ENCODE data around the gene DIPK1B. TPM values are rescaled to one million over a fixed set of nuclear protein-coding genes. Genes with fewer than 3 reads are reported as not detected.

The DIPK1B gene
- polyA plus RNA-seq, 3 donors, result 0.10 TPM; not detected in 2

DNA sequence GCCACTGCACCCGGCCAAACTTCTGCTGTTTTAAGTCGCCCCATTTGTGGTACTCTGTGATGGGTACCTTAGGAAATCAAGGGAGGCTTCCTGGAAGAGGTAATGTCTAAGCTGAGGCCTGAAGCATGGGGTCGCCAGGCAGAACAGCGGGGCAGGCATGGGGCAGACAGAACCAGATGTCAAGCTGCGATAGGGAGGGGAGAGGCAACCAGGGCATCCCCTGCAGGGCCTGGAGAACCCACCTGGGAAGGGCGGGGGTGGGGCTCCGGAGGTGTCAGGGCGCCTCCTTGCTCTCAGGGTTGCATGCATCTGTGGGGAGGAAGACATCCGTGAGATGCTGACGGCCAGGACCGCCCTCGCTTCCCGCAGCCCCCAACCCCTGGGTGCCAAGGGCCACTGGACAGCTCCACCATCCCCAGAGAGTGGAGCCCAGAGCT, 49.2 kb downstream of the DIPK1B start:
- intact Hi-C loops (cut with micrococcal nuclease), result no loop called here
- Mint-ChIP-seq H3K9me3 (peaks cover 0 to 5% (median 3%) of the 10 kb centered on the region in 7 donors), H3K27me3 (ENCODE audit: low read depth in 3 of 3) (peaks cover 3 to 13% (median 8%) of the 10 kb centered on the region in 3 donors), H3K4me3 (no peak overlapping the region), H3K36me3 (no peaks in the 10 kb centered on the region), H3K27ac (no peak overlapping the region), H3K4me1 (peaks cover 9% of the 10 kb centered on the region)
- Histone ChIP-seq H3K4me2 (replicated peaks; ENCODE audit: extremely low read depth, low read length, poor library complexity, severe bottlenecking) (no peak overlapping the region), H3K79me2 (ENCODE audit: insufficient read depth, low read length) (no peaks in the 10 kb centered on the region), H3K4me3 (replicated peaks in 1 of 3; ENCODE audit: low read depth in 2 of 3, low read length in 3 of 3) (no peak overlapping the region), H3K4me1 (ENCODE audit: control insufficient read depth in 1 of 2, insufficient read depth in 2 of 2, low read length in 2 of 2) (no peaks in the 10 kb centered on the region), H3K9ac (ENCODE audit: insufficient read depth, low read length, poor library complexity, severe bottlenecking) (no peak overlapping the region), H4K20me1 (ENCODE audit: insufficient read depth, low read length) (no peaks in the 10 kb centered on the region), H3K27ac (ENCODE audit: low read depth in 1 of 2, low read length in 2 of 2) (no peak overlapping the region), H3K27me3 (ENCODE audit: control insufficient read depth in 2 of 2, insufficient read depth in 2 of 2, low read length in 2 of 2) (no peaks in the 10 kb centered on the region), H3K9me3 (replicated peaks in 1 of 2; ENCODE audit: control insufficient read depth in 1 of 2, insufficient read depth in 1 of 2, low read length in 2 of 2) (peaks cover 0 to under 1% of the 10 kb centered on the region in 2 donors), H3K36me3 (replicated peaks in 1 of 2; ENCODE audit: control insufficient read depth in 1 of 2, insufficient read depth in 2 of 2, low read length in 2 of 2) (no peaks in the 10 kb centered on the region), H2AFZ (ENCODE audit: insufficient read depth, low read depth, low read length, poor library complexity, severe bottlenecking) (no peak overlapping the region)
- TF ChIP-seq, protein P1, sequence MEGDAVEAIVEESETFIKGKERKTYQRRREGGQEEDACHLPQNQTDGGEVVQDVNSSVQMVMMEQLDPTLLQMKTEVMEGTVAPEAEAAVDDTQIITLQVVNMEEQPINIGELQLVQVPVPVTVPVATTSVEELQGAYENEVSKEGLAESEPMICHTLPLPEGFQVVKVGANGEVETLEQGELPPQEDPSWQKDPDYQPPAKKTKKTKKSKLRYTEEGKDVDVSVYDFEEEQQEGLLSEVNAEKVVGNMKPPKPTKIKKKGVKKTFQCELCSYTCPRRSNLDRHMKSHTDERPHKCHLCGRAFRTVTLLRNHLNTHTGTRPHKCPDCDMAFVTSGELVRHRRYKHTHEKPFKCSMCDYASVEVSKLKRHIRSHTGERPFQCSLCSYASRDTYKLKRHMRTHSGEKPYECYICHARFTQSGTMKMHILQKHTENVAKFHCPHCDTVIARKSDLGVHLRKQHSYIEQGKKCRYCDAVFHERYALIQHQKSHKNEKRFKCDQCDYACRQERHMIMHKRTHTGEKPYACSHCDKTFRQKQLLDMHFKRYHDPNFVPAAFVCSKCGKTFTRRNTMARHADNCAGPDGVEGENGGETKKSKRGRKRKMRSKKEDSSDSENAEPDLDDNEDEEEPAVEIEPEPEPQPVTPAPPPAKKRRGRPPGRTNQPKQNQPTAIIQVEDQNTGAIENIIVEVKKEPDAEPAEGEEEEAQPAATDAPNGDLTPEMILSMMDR (IDR thresholded peaks at IDR 0.05), result no peak
- no peak for DNase-seq
- WGBS (ENCODE audit: insufficient coverage), result 97% methylated on average over 7 of the region's 13 CpGs

DNA sequence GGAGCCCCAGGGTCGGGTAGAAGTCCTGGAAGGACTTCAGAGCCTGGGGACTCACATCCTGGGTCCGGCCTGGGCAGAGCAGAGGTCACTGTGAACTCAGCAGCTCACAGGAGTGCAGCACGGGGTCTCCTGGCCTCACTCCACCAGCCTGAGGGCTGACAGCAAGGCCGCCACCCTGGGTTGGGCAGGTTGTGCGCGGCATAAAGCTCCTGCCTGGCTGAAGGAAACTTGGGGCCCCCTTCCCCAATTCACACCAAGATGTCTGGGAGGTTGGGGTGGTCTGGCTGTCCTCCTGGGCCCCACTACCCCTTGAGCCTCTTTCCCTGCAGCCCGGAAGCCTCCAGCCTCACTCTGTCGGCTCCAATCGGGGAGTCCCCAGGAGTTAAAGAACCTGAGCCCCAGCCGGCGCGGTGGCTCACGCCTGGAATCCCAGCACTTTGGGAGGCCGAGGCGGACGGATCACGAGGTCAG, 49.9 kb downstream of the DIPK1B start:
- Histone ChIP-seq H3K4me3 (replicated peaks in 1 of 3; ENCODE audit: low read depth in 2 of 3, low read length in 3 of 3) (no peak overlapping the region), H3K4me1 (ENCODE audit: control insufficient read depth in 1 of 2, insufficient read depth in 2 of 2, low read length in 2 of 2) (no peaks in the 10 kb centered on the region), H4K20me1 (ENCODE audit: insufficient read depth, low read length) (no peaks in the 10 kb centered on the region), H3K79me2 (ENCODE audit: insufficient read depth, low read length) (no peaks in the 10 kb centered on the region), H3K9ac (ENCODE audit: insufficient read depth, low read length, poor library complexity, severe bottlenecking) (no peak overlapping the region), H3K27me3 (ENCODE audit: control insufficient read depth in 2 of 2, insufficient read depth in 2 of 2, low read length in 2 of 2) (no peaks in the 10 kb centered on the region), H3K27ac (ENCODE audit: low read depth in 1 of 2, low read length in 2 of 2) (no peak overlapping the region), H2AFZ (ENCODE audit: insufficient read depth, low read depth, low read length, poor library complexity, severe bottlenecking) (no peak overlapping the region), H3K9me3 (replicated peaks in 1 of 2; ENCODE audit: control insufficient read depth in 1 of 2, insufficient read depth in 1 of 2, low read length in 2 of 2) (no peaks in the 10 kb centered on the region), H3K4me2 (replicated peaks; ENCODE audit: extremely low read depth, low read length, poor library complexity, severe bottlenecking) (no peak overlapping the region), H3K36me3 (replicated peaks in 1 of 2; ENCODE audit: control insufficient read depth in 1 of 2, insufficient read depth in 2 of 2, low read length in 2 of 2) (no peaks in the 10 kb centered on the region)
- Mint-ChIP-seq H3K27me3 (ENCODE audit: low read depth in 3 of 3) (peaks cover 5 to 15% (median 14%) of the 10 kb centered on the region in 3 donors), H3K4me3 (no peak overlapping the region), H3K9me3 (peaks cover 0 to 2% (median 0%) of the 10 kb centered on the region in 7 donors), H3K27ac (no peak overlapping the region), H3K4me1 (peaks cover 13% of the 10 kb centered on the region), H3K36me3 (no peaks in the 10 kb centered on the region)
- TF ChIP-seq, protein P1 (IDR thresholded peaks at IDR 0.05), result no peak
- WGBS (ENCODE audit: insufficient coverage), result 87% methylated on average over 10 of the region's 17 CpGs
- no peak for DNase-seq
- intact Hi-C loops (cut with micrococcal nuclease), result no loop called here

All from CD14-positive monocyte (primary cell).